HEK293 (cell line): ENCODE measurements around the gene RPL7A.

Experiments used
- CTCF ChIP-seq: fragments of 450-650 bp; formaldehyde crosslinking; IDR thresholded peaks from 2 replicates; pipeline ENCODE4 v1.5.1; 2016; ENCODE audit warnings: missing biosample characterization, missing genetic modification characterization
- EGR2 ChIP-seq: fragments of 450-650 bp; formaldehyde crosslinking; IDR thresholded peaks from 2 replicates; pipeline ENCODE4 v1.5.1; 2016; ENCODE audit warnings: low read depth, missing biosample characterization, missing genetic modification characterization
- GLIS1 ChIP-seq: fragments of 450-650 bp; formaldehyde crosslinking; IDR thresholded peaks from 2 replicates; pipeline ENCODE4 v1.5.1; 2016; ENCODE audit warnings: missing biosample characterization, missing genetic modification characterization
- KLF9 ChIP-seq: fragments of 450-650 bp; formaldehyde crosslinking; IDR thresholded peaks from 2 replicates; pipeline ENCODE4 v1.5.1; 2016; ENCODE audit warnings: missing biosample characterization, missing genetic modification characterization, low read depth
- PATZ1 ChIP-seq: fragments of 450-650 bp; formaldehyde crosslinking; IDR thresholded peaks from 2 replicates; pipeline ENCODE4 v1.5.1; 2016; ENCODE audit warnings: missing biosample characterization, missing genetic modification characterization
- PRDM10 ChIP-seq: fragments of 450-650 bp; formaldehyde crosslinking; IDR thresholded peaks from 2 replicates; pipeline ENCODE4 v1.5.1; 2016; ENCODE audit warnings: missing biosample characterization, missing genetic modification characterization
- ZFHX2 ChIP-seq: fragments of 450-650 bp; formaldehyde crosslinking; conservative IDR thresholded peaks from 2 replicates; pipeline ENCODE4 v1.5.1; 2016; ENCODE audit warnings: missing biosample characterization, missing genetic modification characterization
- ZIC2 ChIP-seq: fragments of 450-650 bp; formaldehyde crosslinking; IDR thresholded peaks from 2 replicates; pipeline ENCODE4 v1.5.1; 2016; ENCODE audit warnings: missing biosample characterization, missing genetic modification characterization
- ZNF19 ChIP-seq: fragments of 450-650 bp; formaldehyde crosslinking; IDR thresholded peaks from 2 replicates; pipeline ENCODE4; 2016; ENCODE audit warnings: missing biosample characterization, missing genetic modification characterization, low read depth
- ZNF214 ChIP-seq: fragments of 450-650 bp; formaldehyde crosslinking; IDR thresholded peaks from 2 replicates; pipeline ENCODE4 v1.5.1; 2017; ENCODE audit warnings: missing biosample characterization, mild to moderate bottlenecking, missing genetic modification characterization, borderline replicate concordance
- ZNF521 ChIP-seq: fragments of 450-650 bp; formaldehyde crosslinking; IDR thresholded peaks from 2 replicates; pipeline ENCODE4 v1.5.1; 2017; ENCODE audit warnings: missing biosample characterization, mild to moderate bottlenecking, missing genetic modification characterization
- ZNF600 ChIP-seq: fragments of 450-650 bp; formaldehyde crosslinking; IDR thresholded peaks from 2 replicates; pipeline ENCODE4 v1.5.1; 2016; ENCODE audit warnings: missing biosample characterization, missing genetic modification characterization
- ZNF654 ChIP-seq: fragments of 450-650 bp; formaldehyde crosslinking; IDR thresholded peaks from 2 replicates; pipeline ENCODE4 v1.5.1; 2016; ENCODE audit warnings: low read depth, missing biosample characterization, missing genetic modification characterization
- ZNF707 ChIP-seq: fragments of 450-650 bp; formaldehyde crosslinking; IDR thresholded peaks from 2 replicates; pipeline ENCODE4 v1.5.1; 2016; ENCODE audit warnings: missing biosample characterization, missing genetic modification characterization
- ZXDB ChIP-seq: fragments of 450-650 bp; formaldehyde crosslinking; IDR thresholded peaks from 2 replicates; pipeline ENCODE4 v1.5.1; 2016; ENCODE audit warnings: missing biosample characterization, missing genetic modification characterization
- TF ChIP-seq, protein P1 (sequence below): fragments of 450-650 bp; formaldehyde crosslinking; IDR thresholded peaks from 2 replicates; pipeline ENCODE4 v1.5.1; 2016; ENCODE audit warnings: missing biosample characterization, missing genetic modification characterization
- TF ChIP-seq, protein P2 (sequence below): fragments of 450-650 bp; formaldehyde crosslinking; IDR thresholded peaks from 2 replicates; pipeline ENCODE4 v1.5.1; 2017; ENCODE audit warnings: missing biosample characterization, missing genetic modification characterization

Gene RPL7A

GRCh38 chr9:133359399-133360175 lies 11.6 kb downstream of the RPL7A start (continued):
- peak; percentile 74 for TF ChIP-seq PRDM10
- TF ChIP-seq ZNF521, result no peak
- peak; percentile 20; the same call in 1 of the 2 replicates for TF ChIP-seq GLIS1 (tag by site-specific recombination)
- TF ChIP-seq ZNF707 (tag by site-specific recombination), result no peak
- TF ChIP-seq ZNF19 (tag by site-specific recombination), result no peak
- TF ChIP-seq CTCF (tag by site-specific recombination), result peak; percentile 84
- TF ChIP-seq KLF9, result peak; percentile 69
- TF ChIP-seq ZFHX2 (tag by site-specific recombination), result peak; percentile 38
- no peak for TF ChIP-seq ZNF214 (tag by site-specific recombination)
- peak; percentile 89 for TF ChIP-seq ZXDB (tag by site-specific recombination)
- TF ChIP-seq, protein P1, sequence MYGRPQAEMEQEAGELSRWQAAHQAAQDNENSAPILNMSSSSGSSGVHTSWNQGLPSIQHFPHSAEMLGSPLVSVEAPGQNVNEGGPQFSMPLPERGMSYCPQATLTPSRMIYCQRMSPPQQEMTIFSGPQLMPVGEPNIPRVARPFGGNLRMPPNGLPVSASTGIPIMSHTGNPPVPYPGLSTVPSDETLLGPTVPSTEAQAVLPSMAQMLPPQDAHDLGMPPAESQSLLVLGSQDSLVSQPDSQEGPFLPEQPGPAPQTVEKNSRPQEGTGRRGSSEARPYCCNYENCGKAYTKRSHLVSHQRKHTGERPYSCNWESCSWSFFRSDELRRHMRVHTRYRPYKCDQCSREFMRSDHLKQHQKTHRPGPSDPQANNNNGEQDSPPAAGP (tag by site-specific recombination), result 0 out of 2 replicates have a peak, but pooled peaks have one; percentile 30
- TF ChIP-seq ZNF654, result peak; percentile 56
- peak; percentile 37 for TF ChIP-seq EGR2
- peak; percentile 57; the same call in 1 of the 2 replicates for TF ChIP-seq ZIC2 (tag by site-specific recombination)
- 0 out of 2 replicates have a peak, but pooled peaks have one; percentile 13 for TF ChIP-seq PATZ1 (tag by site-specific recombination)
- TF ChIP-seq, protein P2, sequence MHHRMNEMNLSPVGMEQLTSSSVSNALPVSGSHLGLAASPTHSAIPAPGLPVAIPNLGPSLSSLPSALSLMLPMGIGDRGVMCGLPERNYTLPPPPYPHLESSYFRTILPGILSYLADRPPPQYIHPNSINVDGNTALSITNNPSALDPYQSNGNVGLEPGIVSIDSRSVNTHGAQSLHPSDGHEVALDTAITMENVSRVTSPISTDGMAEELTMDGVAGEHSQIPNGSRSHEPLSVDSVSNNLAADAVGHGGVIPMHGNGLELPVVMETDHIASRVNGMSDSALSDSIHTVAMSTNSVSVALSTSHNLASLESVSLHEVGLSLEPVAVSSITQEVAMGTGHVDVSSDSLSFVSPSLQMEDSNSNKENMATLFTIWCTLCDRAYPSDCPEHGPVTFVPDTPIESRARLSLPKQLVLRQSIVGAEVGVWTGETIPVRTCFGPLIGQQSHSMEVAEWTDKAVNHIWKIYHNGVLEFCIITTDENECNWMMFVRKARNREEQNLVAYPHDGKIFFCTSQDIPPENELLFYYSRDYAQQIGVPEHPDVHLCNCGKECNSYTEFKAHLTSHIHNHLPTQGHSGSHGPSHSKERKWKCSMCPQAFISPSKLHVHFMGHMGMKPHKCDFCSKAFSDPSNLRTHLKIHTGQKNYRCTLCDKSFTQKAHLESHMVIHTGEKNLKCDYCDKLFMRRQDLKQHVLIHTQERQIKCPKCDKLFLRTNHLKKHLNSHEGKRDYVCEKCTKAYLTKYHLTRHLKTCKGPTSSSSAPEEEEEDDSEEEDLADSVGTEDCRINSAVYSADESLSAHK (tag by site-specific recombination), result no peak
- TF ChIP-seq ZNF600 (tag by site-specific recombination), result peak; percentile 62
